Fibroblast of pulmonary artery (primary cell): Measurements from ENCODE around the gene LPAR1.

Experiments used
- DNase-seq: peaks from one replicate; pipeline ENCODE4 v3.0.0-alpha.2; 2010; ENCODE audit warnings: low read depth
- H3K4me3 ChIP-seq: replicated peaks from 2 replicates; pipeline ENCODE4 v1.5.1; 2011; ENCODE audit warnings: low read depth, mild to moderate bottlenecking, control low read depth, low read length, moderate library complexity
- TF ChIP-seq, protein P1 (sequence below): IDR thresholded peaks from 2 replicates; pipeline ENCODE4 v1.5.1; 2011; ENCODE audit warnings: mild to moderate bottlenecking, control low read depth, low read length, inconsistent platforms; ENCODE audit errors: missing control alignments

The LPAR1 gene

DNA sequence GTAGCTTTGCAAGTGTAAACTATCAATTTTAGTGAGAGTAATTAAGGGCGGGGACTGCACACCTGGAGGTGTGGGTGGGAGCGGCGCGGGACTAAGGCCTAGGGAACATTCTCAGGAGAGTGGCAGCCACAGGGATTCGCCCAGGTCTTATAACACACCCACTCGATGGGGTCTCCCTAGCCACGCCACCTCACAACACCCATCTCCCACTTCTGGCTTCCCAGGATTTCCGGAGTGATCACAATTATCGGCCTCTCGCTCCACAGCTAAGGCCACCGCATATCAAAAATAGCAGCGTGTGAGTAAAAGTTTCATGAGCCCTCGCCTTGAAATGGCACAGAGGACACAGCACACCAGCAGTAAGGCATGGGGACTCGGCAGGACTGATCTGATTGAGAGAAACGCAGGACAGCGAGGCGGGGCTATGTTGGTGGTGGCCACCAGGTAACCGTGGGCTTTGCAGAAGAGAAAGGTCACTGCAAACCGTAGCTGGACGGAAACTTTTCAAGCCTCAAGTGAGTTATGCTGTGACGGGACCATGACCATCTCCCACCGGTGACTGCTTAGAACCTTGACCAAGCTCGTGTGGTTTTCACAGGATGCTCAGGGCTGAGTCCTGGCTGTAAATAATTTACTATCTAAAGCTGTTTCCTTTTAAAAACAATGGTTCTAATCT is 1.1 kb upstream of the LPAR1 start:
- no peak for DNase-seq
- peak overlapping the region; percentile 87 for H3K4me3 ChIP-seq
- TF ChIP-seq, protein P1, sequence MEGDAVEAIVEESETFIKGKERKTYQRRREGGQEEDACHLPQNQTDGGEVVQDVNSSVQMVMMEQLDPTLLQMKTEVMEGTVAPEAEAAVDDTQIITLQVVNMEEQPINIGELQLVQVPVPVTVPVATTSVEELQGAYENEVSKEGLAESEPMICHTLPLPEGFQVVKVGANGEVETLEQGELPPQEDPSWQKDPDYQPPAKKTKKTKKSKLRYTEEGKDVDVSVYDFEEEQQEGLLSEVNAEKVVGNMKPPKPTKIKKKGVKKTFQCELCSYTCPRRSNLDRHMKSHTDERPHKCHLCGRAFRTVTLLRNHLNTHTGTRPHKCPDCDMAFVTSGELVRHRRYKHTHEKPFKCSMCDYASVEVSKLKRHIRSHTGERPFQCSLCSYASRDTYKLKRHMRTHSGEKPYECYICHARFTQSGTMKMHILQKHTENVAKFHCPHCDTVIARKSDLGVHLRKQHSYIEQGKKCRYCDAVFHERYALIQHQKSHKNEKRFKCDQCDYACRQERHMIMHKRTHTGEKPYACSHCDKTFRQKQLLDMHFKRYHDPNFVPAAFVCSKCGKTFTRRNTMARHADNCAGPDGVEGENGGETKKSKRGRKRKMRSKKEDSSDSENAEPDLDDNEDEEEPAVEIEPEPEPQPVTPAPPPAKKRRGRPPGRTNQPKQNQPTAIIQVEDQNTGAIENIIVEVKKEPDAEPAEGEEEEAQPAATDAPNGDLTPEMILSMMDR = no peak

DNA sequence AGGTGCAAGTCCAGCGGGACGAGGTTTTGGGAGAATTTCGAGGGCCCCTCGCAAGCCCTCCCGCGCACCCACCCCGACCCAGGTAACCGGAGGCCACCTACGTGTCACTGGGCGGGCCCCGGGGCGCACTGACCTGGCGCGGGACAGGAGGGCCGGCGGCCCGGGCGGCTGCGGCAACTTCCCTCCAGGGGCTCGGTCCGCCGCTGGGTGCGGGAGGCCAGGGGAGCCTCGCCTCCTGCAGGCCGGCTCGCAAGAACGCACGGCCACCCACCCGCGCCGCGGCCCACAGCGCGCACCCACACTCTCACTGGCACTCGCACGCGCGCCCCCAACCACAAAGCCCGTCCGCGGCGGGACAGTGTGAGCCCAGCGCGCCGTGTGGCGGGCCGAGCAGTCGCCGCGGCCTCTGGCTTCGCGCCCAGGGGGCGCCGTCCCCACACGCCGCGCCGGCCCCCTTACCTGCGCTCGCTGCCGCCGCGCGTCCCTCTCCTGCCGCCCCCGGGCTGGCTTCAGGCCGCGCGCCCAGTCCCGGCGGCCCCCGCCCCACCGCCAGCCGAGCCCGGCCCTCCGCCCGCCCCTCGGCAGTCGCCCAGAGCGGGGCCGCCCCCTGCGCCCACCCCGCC is 451 bp downstream of the LPAR1 start:
- TF ChIP-seq, protein P1 = no peak
- H3K4me3 ChIP-seq = peak overlapping the region; percentile 87
- peak; percentile 40 for DNase-seq

DNA sequence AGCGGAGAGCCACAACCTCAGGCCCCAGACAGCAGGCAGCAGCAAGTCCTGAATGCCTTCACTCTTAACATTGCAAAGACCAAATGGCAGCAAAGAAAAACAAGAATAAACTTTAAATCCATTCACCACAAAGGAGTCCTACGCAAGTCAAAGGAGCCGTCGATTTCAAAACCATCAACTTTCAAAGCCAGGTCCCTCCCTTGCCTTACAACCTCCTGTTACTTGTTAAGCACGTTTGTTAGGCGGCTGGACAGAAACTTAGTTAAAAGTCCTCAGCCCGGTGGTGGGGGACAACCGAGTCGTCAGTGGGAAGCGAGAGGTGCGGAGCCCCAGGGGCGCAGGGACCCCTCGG is 938 bp downstream of the LPAR1 start:
- peak; percentile 55 for DNase-seq
- H3K4me3 ChIP-seq = peak overlapping the region; percentile 87
- TF ChIP-seq, protein P1 = no peak

DNA sequence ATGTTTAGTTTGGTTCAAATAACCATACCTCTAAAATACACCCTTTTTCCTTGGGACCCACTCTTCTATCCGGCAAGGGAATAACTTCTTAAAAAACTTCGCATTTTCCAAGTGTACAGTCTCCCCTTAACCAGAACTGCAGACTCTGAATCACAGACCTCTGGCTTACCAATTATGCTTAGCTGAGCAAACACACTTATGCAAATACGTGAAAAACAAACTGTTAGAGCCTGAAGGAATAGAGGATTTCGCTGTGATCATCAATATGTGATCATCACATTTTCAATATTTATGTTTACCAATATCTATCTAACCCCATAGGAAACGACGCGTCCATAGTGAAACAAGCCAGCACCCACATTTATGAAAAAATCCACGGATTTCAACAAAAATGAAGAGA is 1.3 kb downstream of the LPAR1 start:
- H3K4me3 ChIP-seq = peak overlapping the region; percentile 87
- TF ChIP-seq, protein P1 = no peak
- peak; percentile 27 for DNase-seq

DNA sequence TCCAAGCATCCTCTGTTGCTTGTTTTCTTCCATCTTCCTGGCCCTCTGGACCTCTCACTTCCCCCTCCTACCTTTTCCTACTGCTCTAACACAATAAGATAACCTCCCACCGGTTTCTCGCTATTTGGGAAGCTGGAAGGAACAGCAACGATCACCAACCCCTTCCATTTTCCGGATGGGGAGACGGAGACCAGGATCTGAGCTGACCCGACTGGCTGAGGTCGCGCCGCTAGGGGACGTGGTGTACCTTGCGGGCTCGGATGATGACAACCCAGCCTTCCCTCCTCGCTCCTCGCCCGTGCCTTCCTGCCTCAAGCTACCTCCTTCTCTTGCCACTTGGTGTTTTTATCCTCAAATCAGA is 1.9 kb downstream of the LPAR1 start:
- TF ChIP-seq, protein P1 = peak; percentile 73
- peak; percentile 49 for DNase-seq
- H3K4me3 ChIP-seq = peak overlapping the region; percentile 87

DNA sequence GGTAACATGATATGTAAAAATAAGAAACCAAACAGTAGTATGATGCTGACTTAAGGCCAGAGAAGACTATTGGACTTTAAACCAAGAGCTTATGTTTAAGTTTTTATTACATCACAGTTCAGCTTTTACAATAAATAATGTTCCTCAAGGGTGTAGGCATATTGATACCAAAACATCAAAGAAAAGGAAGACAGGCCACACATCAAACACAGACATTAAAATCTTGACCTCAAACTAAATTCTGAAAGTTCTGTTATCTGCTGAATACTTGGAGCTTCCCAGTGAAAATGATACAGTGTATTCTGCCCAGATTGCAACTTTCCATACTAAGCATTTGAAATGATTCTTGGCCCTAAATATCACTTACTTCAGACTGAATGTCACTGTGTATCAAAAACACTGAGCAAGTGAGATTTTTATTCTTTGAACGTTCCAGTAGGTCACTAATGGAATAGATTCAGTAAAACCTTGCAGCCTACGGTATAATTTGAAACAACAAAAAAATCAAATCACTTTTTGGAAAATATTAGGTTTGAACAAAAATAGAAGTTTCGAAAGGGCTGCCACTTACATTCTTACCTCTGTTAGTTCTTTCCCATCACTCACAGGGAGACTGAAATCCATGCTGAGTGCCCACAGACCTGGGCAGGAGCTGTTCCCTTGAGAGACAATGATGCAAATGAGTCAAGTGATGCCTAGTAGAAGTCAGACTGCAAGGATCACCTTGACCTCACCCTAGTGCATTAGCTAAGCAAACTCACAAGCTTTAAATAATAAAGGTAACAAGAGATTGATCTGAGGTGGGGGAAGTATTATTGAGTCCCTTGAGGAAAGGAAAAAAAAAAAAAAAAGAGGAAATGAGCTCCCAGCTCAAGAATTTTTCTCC is 2.5 kb downstream of the LPAR1 start:
- H3K4me3 ChIP-seq = peak overlapping the region; percentile 87
- TF ChIP-seq, protein P1 = no peak
- no peak for DNase-seq
